Stimulated activated CD4-positive, alpha-beta T cell treated with anti-CD3 and anti-CD28 coated beads, Interleukin-1b, Interleukin-23, amount 100 ng/mL, for 48 hours (primary cell): ENCODE results near the gene TNNI2.

Experiments used
- DNase-seq: peaks from one replicate; pipeline ENCODE4 v3.0.0-alpha.2; 2020

The TNNI2 gene

DNA sequence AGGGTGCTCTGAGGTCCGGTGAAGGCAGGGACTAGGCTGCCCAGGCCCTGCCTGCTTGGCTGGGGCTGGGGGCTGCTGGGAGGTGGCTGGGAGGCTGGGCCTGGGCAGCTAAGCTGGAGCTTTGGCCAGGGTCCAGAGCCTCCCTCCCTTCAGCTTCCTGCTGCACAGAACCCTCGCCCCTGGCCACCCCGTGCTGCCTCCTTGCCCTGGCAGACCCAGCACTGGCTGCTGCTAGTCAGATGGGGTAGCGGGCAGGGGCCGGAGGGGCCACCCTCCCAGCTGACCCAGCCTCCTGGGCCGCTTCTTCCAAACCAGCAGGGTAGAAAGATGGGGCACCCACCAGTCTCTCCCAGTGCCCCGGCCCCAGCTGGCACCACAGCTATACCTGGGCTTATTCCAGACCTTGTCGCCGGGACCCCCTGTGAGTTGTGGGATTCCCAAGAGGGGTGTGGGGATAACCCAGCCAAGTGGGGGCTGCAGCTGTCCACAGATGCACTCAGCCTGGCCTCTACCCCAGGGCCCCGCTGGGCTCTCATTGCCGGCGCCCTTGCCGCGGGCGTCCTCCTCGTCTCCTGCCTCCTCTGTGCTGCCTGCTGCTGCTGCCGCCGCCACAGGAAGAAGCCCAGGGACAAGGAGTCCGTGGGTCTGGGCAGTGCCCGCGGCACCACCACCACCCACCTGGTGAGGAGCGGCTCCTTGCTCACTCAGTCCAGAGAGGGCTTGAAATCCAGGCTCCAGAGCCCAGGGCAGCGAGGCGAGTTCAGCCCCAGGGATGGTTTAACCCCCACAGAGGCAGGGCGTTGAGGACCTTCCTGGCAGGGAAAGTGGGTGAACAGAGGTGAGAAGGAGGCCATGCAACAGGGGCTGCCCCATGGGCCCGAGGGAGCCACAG is 3.8 kb upstream of the TNNI2 start, which contains the start of gene SYT8:
TSS of gene SYT8 (plus strand) at position 212 of the 892 bp plus-strand sequence. CDS start at position 328, 116 bp downstream.
- no peak for DNase-seq

DNA sequence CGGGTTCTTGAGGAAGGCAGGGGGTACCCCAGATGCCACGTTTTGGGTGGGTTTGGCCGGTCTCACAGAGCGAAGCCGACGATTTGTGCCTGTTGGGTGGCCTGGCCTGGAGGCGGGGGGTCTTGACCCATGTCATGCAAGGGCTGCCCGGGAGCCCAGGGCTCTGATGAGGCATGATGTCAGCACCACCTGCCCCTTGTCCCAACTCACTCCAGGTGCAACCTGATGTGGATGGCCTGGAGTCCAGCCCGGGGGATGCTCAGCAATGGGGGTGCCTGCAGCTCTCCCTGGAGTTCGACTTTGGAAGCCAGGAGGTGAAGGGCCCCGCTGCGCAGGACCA is 3.1 kb upstream of the TNNI2 start:
- no peak for DNase-seq

DNA sequence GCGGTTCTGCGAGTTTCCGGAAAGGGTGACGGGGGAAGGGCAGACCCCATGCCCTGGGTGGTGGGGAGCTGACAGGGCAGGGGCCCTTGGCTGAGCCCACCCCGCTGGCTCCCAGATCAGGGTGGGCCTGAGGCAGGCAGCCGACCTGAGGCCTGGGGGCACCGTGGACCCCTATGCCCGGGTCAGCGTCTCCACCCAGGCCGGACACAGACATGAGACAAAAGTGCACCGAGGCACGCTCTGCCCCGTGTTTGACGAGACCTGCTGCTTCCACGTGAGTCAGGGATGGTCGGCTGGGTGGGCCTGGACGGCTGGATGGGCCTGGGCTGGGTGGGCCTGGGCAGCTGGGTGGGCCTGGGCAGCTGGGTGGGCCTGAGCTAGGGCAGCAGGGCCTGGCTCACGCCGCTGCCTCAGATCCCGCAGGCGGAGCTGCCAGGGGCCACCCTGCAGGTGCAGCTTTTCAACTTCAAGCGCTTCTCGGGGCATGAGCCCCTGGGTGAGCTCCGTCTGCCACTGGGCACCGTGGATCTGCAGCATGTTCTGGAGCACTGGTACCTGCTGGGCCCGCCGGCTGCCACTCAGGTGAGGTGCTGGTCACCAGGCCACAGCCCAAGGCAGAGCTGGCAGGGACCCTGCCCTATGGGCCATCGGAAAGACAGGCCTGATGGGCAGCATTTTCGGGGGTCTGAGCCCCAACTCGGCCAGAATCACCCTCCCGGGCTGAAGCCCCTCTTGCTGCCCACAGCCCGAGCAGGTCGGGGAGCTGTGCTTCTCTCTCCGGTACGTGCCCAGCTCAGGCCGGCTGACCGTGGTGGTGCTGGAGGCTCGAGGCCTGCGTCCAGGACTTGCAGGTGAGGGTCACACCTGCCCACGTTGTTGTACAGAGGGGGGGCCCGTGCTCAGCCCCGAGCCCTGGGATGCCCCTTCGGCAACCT is 2.5 kb upstream of the TNNI2 start:
- no peak for DNase-seq

DNA sequence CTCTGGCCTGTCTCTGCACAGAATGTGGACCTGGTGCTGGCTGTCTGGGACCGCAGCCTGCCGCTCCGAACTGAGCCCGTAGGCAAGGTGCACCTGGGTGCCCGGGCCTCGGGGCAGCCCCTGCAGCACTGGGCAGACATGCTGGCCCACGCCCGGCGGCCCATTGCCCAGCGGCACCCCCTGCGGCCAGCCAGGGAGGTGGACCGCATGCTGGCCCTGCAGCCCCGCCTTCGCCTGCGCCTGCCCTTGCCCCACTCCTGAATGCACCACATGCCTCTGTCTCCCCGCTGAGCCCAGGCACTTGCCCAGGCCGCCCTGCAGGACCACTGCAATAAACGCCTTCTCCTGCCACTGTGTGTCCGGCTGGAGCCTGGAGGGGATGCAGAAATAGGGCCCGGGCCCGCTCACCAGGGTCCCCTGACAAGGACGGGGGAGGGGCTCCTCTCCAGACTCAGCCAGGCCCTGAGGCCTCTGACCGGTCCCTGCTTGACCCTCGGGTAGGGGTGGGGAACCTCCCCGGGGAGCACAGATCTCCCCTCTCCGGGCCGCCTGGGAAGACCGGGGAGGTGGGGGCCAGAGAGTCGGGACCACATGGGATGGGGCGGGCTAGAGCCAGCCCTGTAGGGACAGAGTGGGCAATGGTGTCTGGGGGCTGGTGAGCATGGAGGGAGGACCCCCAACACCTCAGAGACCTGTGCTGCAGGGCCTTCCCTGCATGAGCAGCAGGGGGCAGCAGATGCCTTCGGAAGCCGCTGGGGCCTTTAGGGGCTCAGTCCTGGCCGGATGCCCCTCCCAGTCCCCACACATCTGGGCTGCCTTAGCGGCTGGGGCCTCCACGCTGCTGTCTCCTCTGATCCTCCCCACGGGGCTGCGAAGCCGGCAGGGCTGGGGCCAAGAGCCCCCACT is 1.4 kb upstream of the TNNI2 start:
- peak; percentile 74 for DNase-seq

DNA sequence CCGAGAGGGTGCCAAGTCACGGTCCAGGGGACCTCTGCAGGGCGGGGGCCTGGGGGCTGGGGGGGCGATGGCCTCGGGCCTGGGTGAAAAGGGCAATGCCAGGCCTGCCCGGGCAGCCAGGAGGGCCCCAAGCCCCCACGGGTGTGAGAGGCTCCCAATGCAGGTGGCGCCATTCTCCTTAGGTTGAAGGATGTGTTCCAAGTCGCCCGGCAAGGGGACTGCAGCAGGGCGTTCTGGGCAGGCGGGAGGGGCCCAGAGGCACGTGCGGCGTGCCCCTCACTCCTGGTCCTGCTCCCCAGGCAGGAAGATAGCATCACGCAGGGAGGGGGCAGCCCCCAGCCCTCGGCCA is 730 bp upstream of the TNNI2 start:
- no peak for DNase-seq

DNA sequence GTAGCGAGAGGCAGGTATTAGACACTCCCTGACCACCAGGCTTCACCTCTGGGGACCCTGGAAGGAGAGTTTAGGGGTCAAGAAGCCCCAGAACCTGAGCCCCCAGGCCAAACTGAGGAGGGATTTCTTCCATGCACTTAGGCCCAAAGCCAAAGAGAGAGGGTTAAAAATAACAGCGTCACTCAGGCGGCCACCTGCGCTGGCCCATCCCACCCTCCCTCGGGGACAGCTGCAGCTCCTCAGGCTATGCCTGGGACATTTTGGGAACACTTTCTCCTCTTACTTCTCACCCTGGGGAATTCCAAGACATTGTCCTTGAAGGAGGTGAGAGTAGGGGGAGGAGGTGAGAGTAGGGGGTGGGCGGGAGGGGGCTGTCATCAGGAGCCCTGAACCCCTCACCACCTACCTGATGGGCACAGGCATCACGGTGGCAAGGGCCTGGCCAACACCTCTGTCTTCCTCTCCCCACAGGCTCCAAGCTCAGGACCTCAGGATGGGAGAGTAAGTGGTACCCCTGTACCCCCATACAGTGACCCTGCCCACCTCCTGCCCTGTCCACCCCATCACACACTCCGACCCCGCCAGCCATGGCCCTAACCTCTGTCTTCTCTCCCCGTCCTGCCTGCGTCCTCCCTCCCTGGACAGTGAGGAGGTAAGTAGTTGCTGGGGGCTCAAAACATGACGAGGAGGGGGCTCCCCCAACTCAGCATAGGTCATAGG is 583 bp downstream of the TNNI2 start:
- no peak for DNase-seq

DNA sequence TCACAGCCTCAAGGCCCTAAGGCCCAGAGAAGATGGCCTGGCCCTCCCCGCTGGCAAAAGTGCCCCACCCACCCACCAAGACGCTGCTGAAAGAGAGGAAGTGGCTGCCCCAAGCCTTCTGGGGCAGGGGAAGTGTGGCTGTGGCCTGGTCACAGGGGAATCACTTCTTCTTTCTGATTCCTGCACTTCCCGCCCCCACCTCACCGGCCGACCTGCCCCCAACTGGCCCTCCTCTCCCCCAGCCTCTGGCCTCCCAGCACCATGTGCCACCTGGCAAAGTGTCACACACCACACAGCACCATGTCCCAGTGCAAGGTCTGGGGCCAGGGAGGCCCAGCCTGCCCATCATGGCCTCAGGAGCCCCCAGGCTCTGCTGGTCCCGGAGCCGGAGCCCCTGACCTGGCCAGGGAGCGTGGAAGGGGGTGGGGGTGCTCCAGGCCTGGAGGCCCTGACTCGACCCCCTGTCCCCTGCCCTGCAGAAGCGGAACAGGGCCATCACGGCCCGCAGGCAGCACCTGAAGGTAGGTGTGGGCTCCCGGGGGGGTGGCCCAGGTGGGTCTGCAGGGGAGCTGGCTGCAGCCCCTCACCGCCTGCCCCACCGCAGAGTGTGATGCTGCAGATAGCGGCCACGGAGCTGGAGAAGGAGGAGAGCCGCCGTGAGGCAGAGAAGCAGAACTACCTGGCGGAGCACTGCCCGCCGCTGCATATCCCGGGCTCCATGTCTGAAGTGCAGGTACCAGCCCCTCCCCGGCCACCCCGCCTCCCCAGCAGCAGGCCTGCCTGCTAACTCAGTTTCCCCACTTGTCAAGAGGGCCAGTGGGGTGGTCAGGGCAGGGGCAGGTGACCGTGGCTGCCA is 1.4 kb downstream of the TNNI2 start:
- DNase-seq: no peak

DNA sequence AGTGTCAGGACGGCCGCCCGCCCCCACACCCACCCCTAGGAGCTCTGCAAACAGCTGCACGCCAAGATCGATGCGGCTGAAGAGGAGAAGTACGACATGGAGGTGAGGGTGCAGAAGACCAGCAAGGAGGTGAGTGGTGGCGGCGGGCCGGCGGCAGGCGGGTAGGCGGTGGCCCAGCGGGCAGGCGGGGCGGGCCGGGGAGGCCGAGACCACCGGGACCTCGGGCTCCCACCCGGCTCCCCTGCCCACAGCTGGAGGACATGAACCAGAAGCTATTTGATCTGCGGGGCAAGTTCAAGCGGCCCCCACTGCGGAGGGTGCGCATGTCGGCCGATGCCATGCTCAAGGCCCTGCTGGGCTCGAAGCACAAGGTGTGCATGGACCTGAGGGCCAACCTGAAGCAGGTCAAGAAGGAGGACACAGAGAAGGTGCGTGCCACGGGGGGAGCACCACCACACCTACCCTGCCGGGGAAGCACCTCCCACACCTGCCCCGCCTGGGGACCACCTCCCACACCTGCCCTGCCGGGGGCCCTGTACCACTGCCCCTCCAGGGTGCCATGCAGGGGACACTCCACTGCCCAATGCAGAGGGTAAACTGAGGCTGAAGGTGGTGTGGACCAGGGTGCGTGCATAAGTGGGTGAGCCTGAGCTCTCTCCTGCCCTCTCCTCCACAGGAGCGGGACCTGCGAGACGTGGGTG is 2.1 kb downstream of the TNNI2 start:
- no peak for DNase-seq

DNA sequence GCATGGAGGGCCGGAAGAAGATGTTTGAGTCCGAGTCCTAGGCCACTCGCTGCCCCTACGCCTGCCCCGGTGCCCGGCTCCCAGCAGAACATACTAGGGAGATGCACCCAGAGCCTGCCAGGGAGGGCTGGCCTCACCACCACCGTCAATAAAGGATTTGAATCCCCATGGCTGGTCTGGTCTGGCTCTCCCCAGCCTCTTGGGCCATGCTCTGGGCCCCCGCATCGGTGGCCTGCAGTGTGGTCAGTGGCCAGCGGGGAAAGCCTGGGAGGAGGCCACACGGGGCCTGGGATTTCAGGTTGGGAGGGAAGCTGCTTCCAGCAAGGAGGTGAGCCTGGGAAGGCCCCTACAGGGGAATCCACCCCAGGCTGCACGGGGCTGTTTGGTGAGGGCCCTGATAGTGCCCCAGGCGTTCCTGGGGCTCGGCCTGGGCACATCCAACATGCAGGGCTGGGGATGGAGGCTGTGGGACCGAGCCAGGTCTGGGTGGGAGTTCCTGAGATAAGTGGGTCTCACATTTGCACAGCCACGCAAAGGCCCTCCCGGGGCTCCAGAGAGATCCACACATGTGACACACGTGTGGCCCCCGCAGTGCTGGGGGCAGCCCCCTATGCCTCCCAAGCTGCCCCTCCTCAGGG is 2.8 kb downstream of the TNNI2 start:
- no peak for DNase-seq

DNA sequence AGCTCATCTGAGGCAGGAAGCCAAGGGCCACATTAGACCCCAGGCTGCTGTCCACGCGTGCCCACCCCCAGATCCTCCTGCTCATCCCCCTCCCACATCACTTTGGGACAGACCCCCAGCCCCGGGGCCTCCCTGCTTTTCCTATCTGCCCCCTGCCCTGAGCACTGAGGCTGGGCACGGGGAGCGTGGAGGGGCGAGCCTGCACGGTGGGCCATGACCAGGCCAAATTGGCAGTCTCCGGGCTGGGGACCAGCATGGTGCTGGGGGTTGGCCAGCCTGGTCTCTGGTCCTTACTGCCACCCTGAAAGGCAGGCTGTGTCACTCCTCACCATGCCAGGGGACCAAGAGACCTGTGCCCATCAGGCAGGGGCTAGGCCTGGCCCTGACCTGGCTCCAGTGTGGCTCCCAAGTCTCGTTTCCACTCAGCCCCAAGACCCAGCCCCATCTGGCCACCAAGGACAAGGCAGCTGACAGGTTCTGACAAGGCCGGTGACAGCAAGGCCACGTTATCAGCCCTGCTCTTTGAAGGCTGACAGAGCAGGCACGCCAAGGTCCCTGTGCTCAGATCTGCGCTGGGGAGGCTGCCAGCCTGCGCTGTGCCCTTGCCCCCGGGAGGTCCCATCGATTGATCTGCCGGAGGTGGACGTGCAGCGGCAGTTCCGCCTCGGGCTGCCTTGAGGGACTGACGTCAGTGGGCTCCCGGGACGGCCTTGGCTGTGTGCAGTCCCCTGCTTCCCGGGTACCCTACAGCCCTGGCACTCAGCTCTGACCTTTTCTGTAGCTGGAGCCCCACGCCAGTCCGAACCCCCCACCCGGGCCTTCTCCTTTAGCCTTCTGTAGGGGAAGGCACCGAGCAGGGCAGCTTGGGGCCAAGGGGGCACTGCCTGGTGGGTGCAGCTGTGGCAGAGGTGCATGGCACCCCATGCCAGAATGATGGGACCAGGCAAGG is 3.6 kb downstream of the TNNI2 start:
- no peak for DNase-seq

DNA sequence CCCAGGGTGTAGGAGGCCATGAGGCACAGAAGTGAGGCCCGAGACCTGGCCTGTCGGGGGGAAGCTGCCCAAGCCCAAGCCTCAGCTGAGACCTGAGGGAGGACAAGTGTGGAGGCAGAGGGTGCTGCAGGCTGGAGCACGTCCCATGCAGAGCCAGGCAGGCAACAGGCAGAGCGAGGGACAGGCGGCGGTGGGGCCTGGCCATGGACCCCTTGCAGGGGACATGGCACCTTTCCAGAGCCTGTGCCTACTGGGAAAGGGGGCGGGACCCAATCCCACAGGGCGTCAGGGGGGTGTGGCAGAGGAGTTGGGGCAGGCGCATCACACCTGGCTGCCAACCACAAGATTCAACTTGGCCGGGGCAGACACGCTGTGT is 4.3 kb downstream of the TNNI2 start:
- DNase-seq: no peak

DNA sequence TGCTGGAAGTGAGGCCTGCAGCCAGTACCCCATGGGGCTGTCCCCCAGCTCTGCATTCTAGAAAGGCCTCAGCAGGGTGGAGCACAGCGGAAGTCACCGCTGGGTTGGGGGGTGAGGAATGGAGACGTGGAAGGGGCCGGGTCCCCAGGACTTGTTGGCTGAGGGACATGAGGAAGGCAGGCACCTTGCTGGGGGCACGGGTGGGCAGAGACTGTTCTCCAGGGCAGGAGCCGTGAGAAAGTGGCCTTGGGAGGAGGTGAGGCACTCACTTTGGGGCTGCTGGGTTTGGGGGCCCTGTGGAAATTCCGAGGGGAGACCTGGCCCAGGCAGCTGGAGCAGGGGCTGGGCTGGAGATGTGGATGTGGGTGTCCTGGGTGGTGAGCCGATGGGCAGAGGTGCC is 5.0 kb downstream of the TNNI2 start:
- DNase-seq: no peak

DNA sequence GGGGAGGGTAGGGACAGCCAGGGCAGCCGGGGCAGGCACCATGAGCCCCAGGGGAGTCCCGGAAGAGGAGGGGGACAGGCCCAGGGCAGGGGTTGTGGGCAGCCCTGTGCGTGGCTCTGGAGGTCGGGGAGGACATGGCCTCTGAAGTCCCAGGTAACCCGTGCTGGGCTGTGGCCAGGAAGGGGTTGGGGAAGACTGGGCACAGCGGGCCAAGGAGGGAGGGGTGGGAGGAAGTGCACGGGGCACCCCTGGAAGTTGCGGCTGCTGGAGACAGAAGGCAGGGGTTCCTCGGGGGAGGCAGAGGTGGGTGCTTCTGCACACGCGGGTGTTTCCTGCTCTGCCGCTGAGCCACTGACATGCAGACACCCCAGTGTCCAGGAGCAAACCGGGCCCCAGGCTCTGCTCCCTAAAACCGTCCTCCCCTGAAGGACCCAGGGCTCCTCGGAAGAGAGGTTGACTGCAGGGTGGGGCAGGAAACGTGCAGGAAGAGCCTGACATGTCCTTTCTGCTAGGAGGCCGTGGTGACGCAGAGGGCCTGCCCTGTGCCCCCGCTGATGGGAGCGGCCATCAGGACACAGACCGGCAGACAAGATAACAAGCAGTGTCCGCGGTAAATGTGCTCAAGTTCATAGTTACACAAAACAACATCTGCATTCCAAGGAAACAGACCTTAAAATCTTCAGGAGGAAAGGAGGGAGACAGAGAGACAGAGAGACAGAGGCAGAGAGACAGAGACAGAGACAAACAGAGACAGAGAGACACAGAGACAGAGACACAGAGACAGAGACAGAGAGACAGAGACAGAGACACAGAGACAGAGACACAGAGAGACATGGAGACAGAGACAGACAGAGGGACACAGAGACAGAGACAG is 5.7 kb downstream of the TNNI2 start:
- peak; percentile 46 for DNase-seq

DNA sequence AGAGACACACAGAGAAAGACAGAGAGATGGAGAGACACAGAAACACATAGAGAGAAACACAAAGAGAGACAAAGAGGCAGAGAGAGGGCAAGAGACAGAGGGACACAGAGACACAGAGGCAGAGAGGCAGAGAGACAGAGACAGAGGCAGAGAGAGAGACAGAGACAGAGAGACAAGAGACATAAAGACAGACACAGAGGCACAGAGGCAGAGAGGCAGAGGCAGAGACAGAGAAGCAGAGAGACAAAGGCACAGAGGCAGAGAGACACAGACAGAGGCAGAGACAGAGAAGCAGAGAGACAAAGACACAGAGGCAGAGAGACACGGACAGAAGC is 6.3 kb downstream of the TNNI2 start:
- no peak for DNase-seq

DNA sequence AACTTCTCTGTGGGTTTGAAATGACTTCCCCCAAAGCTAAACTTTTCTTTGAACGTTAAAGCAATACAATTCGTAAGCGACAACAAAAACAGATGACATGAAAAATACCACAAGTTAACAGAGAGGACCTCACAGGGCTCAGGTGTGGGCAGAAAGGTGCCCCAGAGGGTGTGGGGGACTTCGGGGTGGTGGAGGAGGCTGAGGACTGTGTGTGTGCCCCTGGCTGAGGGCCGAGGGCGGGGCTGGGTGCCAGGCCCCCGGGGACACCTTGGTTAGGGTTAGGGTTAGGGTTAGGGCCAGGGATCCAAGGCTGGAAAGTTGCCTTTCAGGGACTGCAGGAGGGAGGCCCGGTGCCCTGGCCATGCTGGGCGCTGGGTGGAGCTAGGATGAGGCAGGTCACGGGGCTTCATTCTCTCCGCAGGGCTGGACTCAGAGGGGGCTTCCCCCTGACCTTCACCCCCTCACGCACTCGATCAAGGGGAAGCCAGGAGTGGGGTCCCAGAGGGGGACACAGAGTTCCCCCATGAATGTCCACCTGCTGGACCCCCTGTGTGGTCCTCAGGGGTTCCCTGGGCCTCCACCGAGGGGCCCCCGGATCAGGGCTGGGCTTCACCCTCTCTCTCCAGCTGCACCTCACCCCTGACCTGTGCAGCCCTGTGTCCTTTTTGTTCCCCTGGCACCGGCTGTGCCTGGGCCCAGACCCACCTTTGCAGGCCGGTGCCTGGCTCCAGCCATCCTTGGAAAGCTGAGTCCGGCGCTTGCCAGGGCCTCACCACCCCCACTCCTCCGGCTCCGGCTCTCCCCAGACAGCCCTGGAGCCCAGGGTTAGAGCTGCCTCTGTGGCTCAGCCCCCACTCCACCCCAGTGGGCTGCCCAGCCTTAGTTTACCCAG is 7.0 kb downstream of the TNNI2 start:
- no peak for DNase-seq

DNA sequence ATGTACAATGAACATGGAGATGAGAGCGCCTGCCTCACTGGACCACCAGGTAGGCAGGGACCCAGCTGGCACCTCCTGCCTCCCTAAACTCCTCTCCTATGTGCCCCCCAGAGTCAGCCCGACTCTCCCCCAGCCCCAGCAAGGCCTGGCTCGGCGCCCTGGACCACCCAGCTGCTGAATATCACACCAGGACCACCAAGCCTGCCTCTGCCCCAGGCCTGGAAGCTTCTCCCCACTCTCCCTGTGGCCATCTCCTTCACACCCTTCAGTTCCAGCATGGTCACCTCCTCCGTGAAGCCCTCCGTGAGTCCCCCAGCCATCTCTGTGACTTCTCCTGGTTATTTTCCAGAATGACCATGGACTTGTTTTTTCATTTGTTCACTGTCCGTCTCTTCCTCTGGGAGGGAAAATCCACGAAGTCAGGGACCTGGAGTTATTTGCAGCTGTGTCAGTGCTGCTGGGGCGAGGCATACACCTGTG is 7.7 kb downstream of the TNNI2 start:
- no peak for DNase-seq
